HepG2 (cell line): ENCODE results near the gene ASGR1. TPM values are rescaled to one million over a fixed set of nuclear protein-coding genes. Genes with fewer than 3 reads are reported as not detected.
A peak's percentile ranks its signal among the peaks of the same experiment; 100 is the strongest.

Experiments used
- GLMP ChIP-seq: sonication (generic); formaldehyde crosslinking; IDR thresholded peaks from 2 replicates; pipeline ENCODE4 v1.9.0; 2021; ENCODE audit warnings: missing genetic modification reagents, mild to moderate bottlenecking, borderline replicate concordance
- HIC2 ChIP-seq: sonication (generic); formaldehyde crosslinking; IDR thresholded peaks from 2 replicates; pipeline ENCODE4 v1.9.0; 2022; ENCODE audit warnings: low read depth, missing genetic modification reagents
- HMGXB4 ChIP-seq, 2 experiments: sonication (generic) in 1 of 2; formaldehyde crosslinking in 1 of 2; IDR thresholded peaks; 2 replicates each; pipeline versions ENCODE4 v1.4.0 to v1.6.1; 2018 to 2020; ENCODE audit warnings: missing genetic modification reagents in 2 of 2, borderline replicate concordance in 1 of 2, low read depth in 1 of 2, mild to moderate bottlenecking in 1 of 2, missing biosample characterization in 1 of 2
- MTA1 ChIP-seq: sonication (generic); formaldehyde crosslinking; IDR thresholded peaks from 2 replicates; pipeline ENCODE4 v1.4.0; 2020; ENCODE audit warnings: missing genetic modification reagents, mild to moderate bottlenecking, borderline replicate concordance
- MXD3 ChIP-seq: IDR thresholded peaks from 2 replicates; pipeline ENCODE4 v1.6.1; 2016; ENCODE audit warnings: mild to moderate bottlenecking, missing biosample characterization, missing genetic modification reagents
- SP2 ChIP-seq: sonication (generic); formaldehyde crosslinking; IDR thresholded peaks from 2 replicates; pipeline ENCODE4 v1.5.1; 2020; ENCODE audit warnings: mild to moderate bottlenecking, missing genetic modification reagents
- ZNF136 ChIP-seq: sonication (generic); formaldehyde crosslinking; IDR thresholded peaks from 2 replicates; pipeline ENCODE4 v1.8.1; 2022; ENCODE audit warnings: low read depth, mild to moderate bottlenecking, moderate library complexity, missing genetic modification reagents
- ZNF142 ChIP-seq: sonication (generic); formaldehyde crosslinking; IDR thresholded peaks from 2 replicates; pipeline ENCODE4 v1.4.0; 2020; ENCODE audit warnings: missing genetic modification reagents
- polyA plus RNA-seq, 8 experiments: library from polyadenylated mRNA; depleted of rRNA in 3 of 8; stranded (reverse) in 7 of 8; unstranded in 1 of 8; fragments of >200 nt; fragmentation: Illumina TruSeq in 4 of 8; extraction: Trizol in 4 of 8; gene quantifications; 2 replicates each; pipeline versions ENCODE4 v1.2.1 to v1.2.3, GENCODE V29; 2011 to 2016; ENCODE audit warnings: low read depth in 4 of 8, missing spikeins in 1 of 8, mixed read lengths in 1 of 8; ENCODE audit not compliant: insufficient read depth in 1 of 8
- total RNA-seq, 5 experiments: library from RNA; depleted of rRNA; stranded (reverse); fragments of >200 nt; fragmentation: Illumina TruSeq; extraction: Trizol; gene quantifications; 2 replicates each; pipeline ENCODE4 v1.2.3, GENCODE V29; 2016; ENCODE audit warnings: low read depth in 1 of 5

The ASGR1 gene
- total and polyA plus RNA-seq, 2 of the 13 experiments (the other 11 are each of a cell fraction or from before 2014, with no cell fraction given): 353 to 796 TPM

GRCh38 chr17:7214300-7215135, 35.3 kb upstream of the ASGR1 start (continued):
- TF ChIP-seq ZNF142 (CRISPR knock-in tag): no peak
- TF ChIP-seq MTA1 (CRISPR knock-in tag): peak; percentile 62; the same call in 1 of the 2 replicates
- TF ChIP-seq GLMP: no peak
- TF ChIP-seq HMGXB4 (CRISPR knock-in tag; IDR thresholded peaks at IDR 0.05; ENCODE audit: borderline replicate concordance in 1 of 2, low read depth in 1 of 2): peak; percentile 8 to 62; a peak in 3 of 4 replicates
- TF ChIP-seq HIC2 (CRISPR knock-in tag): no peak
- peak; percentile 89 for TF ChIP-seq SP2 (CRISPR knock-in tag)
- TF ChIP-seq ZNF136: 0 out of 2 replicates have a peak, but pooled peaks have one; percentile 41
- TF ChIP-seq MXD3 (CRISPR knock-in tag): no peak
